Activated T-cell treated with anti-CD3 and anti-CD28 coated beads, Interleukin-2, amount 50 U/mL, for 4 hours (primary cell): Measurements from ENCODE around the gene OR51B5. TPM values are rescaled to one million over a fixed set of nuclear protein-coding genes. Genes with fewer than 3 reads are reported as not detected.
"Not testable (repeated sequence)": the region's sequence is repeated elsewhere in the genome, so short reads cannot be mapped to it uniquely, and the experiment has no call there.

Experiments used
- ATAC-seq, 2 donors: fragments of 200-7000 bp; cut with Tn5 transposase; one replicate each; pipeline ENCODE4 v1.10.0; 2021
- DNase-seq: peaks from one replicate; pipeline ENCODE4 v3.0.0-alpha.2; 2020
- H3K27me3 Mint-ChIP-seq: one replicate; pipeline ENCODE4 v1.8.0; 2021; ENCODE audit warnings: low read depth, mixed read lengths
- H3K36me3 Mint-ChIP-seq: one replicate; pipeline ENCODE4 v1.8.0; 2022; ENCODE audit warnings: mixed read lengths; ENCODE audit not compliant: insufficient read depth
- H3K4me1 Mint-ChIP-seq: one replicate; pipeline ENCODE4 v1.8.0; 2021; ENCODE audit warnings: low read depth, mixed read lengths
- H3K4me3 Mint-ChIP-seq: one replicate; pipeline ENCODE4 v1.8.0; 2021; ENCODE audit warnings: mild to moderate bottlenecking, moderate library complexity, mixed read lengths
- H3K9me3 Mint-ChIP-seq: one replicate; pipeline ENCODE4 v1.8.0; 2021; ENCODE audit warnings: mixed read lengths
- total RNA-seq, 3 donors: library from RNA; stranded (reverse); gene quantifications; one replicate each; pipeline ENCODE4 v1.2.1, GENCODE V29; 2021

The OR51B5 gene
- total RNA-seq, 3 donors from 2014 or later: not detected

- no peak for ATAC-seq
- Mint-ChIP-seq H3K4me1 (no peaks in the 10 kb centered on the region), H3K9me3 (no peaks in the 10 kb centered on the region), H3K36me3 (no peaks in the 10 kb centered on the region), H3K27me3 (peaks cover 6% of the 10 kb centered on the region), H3K4me3 (no peak overlapping the region)
- no peak for DNase-seq
Observed at GRCh38 chr11:5303626-5304025, 39.7 kb downstream of the OR51B5 start.

GRCh38 chr11:5301846-5302245 lies 41.5 kb downstream of the OR51B5 start, which contains the start of gene OR51B4:
Gene OR51B4, minus strand, starts transcription at chr11:5301946. Its CDS starts 0 bp downstream, at chr11:5301946.
- ATAC-seq (no peak), DNase-seq (no peak)
- Mint-ChIP-seq H3K27me3 (peaks cover 5% of the 10 kb centered on the region), H3K4me3 (no peak within 1 kb of the TSS), H3K9me3 (no peaks in the 10 kb centered on the region), H3K36me3 (no peaks in the 10 kb centered on the region), H3K4me1 (no peaks in the 10 kb centered on the region)

GRCh38 chr11:5300251-5300650 lies 43.1 kb downstream of the OR51B5 start:
- Mint-ChIP-seq H3K36me3 (no peaks in the 10 kb centered on the region), H3K4me1 (no peaks in the 10 kb centered on the region), H3K4me3 (no peak overlapping the region), H3K9me3 (no peaks in the 10 kb centered on the region), H3K27me3 (peaks cover 5% of the 10 kb centered on the region)
- DNase-seq (no peak), ATAC-seq (no peak)

- H3K4me1 Mint-ChIP-seq: no peaks in the 10 kb centered on the region
- H3K27me3 Mint-ChIP-seq: peaks cover 2% of the 10 kb centered on the region
- H3K4me3 Mint-ChIP-seq: no peak overlapping the region
- ATAC-seq: no peak
- no peak for DNase-seq
- no peaks in the 10 kb centered on the region for H3K9me3 Mint-ChIP-seq
- H3K36me3 Mint-ChIP-seq: no peaks in the 10 kb centered on the region
Observed at GRCh38 chr11:5298451-5298850, 44.9 kb downstream of the OR51B5 start.

- ATAC-seq (no peak), DNase-seq (no peak)
- Mint-ChIP-seq H3K36me3 (no peaks in the 10 kb centered on the region), H3K4me3 (no peak overlapping the region), H3K9me3 (peaks cover 3% of the 10 kb centered on the region), H3K27me3 (peaks cover 2% of the 10 kb centered on the region), H3K4me1 (no peaks in the 10 kb centered on the region)
Observed at GRCh38 chr11:5297721-5298323, 45.5 kb downstream of the OR51B5 start.

- H3K27me3 Mint-ChIP-seq, H3K36me3 Mint-ChIP-seq, H3K4me1 Mint-ChIP-seq, H3K4me3 Mint-ChIP-seq, DNase-seq, ATAC-seq, H3K9me3 Mint-ChIP-seq: not testable (repeated sequence)
Observed at GRCh38 chr11:5294342-5294995, 48.9 kb downstream of the OR51B5 start.

GRCh38 chr11:5293028-5293427 lies 50.3 kb downstream of the OR51B5 start:
- ATAC-seq: no peak
- DNase-seq: no peak
- no peaks in the 10 kb centered on the region for H3K36me3 Mint-ChIP-seq
- H3K9me3 Mint-ChIP-seq: peaks cover 3% of the 10 kb centered on the region
- no peak overlapping the region for H3K4me3 Mint-ChIP-seq
- H3K27me3 Mint-ChIP-seq: no peaks in the 10 kb centered on the region
- H3K4me1 Mint-ChIP-seq: no peaks in the 10 kb centered on the region

Other genes starting within 250 kb of the OR51B5 start
- not detected for gene OR52A5, start 205.2 kb downstream of the OR51B5 start, total RNA-seq
- not detected for gene OR52A1, start 188.8 kb downstream of the OR51B5 start, total RNA-seq
- gene OR51V1, start 142.8 kb downstream of the OR51B5 start, total RNA-seq: not detected
- gene HBB, start 116.5 kb downstream of the OR51B5 start, total RNA-seq: not detected
- under 1 TPM in 2 of 3 donors, not detected in 1; 0.46 to 0.51 TPM for gene HBD, start 109.0 kb downstream of the OR51B5 start, total RNA-seq
- gene HBG1, start 93.7 kb downstream of the OR51B5 start, total RNA-seq: 1 to 10 TPM; 1.0 to 2.4 (median 1.5) TPM
- 1 to 10 TPM; 5.7 to 7.5 (median 5.8) TPM for gene HBG2, start 88.7 kb downstream of the OR51B5 start, total RNA-seq
- gene HBE1, start 73.6 kb downstream of the OR51B5 start, total RNA-seq: 1 to 10 TPM; 1.3 to 2.3 (median 2.0) TPM
- not detected for gene OR51B4, start 41.6 kb downstream of the OR51B5 start, total RNA-seq
- not detected for gene OR51B2, start 19.2 kb downstream of the OR51B5 start, total RNA-seq
- not detected for gene OR51B6, start 8.0 kb upstream of the OR51B5 start, total RNA-seq
- not detected for gene OR51M1, start 40.3 kb upstream of the OR51B5 start, total RNA-seq
- not detected for gene OR51Q1, start 78.6 kb upstream of the OR51B5 start, total RNA-seq
- not detected for gene OR51I1, start 98.0 kb upstream of the OR51B5 start, total RNA-seq
- not detected for gene OR51I2, start 105.8 kb upstream of the OR51B5 start, total RNA-seq
- not detected for gene OR52D1, start 145.2 kb upstream of the OR51B5 start, total RNA-seq
- not detected for gene UBQLN3, start 166.4 kb upstream of the OR51B5 start, total RNA-seq
- not detected for gene UBQLNL, start 173.2 kb upstream of the OR51B5 start, total RNA-seq
- gene OR52H1, start 205.0 kb upstream of the OR51B5 start, total RNA-seq: not detected
- gene OR52B6, start 237.4 kb upstream of the OR51B5 start, total RNA-seq: not detected